Ishikawa (cell line): ENCODE measurements around the gene TSPAN9.

Source experiments
- CEBPB ChIP-seq: IDR thresholded peaks from 2 replicates; pipeline ENCODE4 v1.6.1; 2012
- CREB1 ChIP-seq: IDR thresholded peaks from 2 replicates; pipeline ENCODE4 v1.6.1; 2012; ENCODE audit warnings: low read depth
- EGR1 ChIP-seq: IDR thresholded peaks from 2 replicates; pipeline ENCODE4 v1.6.1; 2012
- EP300 ChIP-seq: IDR thresholded peaks from 2 replicates; pipeline ENCODE4 v1.6.1; 2012; ENCODE audit warnings: borderline replicate concordance
- FOXM1 ChIP-seq: IDR thresholded peaks from 2 replicates; pipeline ENCODE4 v1.6.1; 2012; ENCODE audit warnings: low read depth, borderline replicate concordance
- NFIC ChIP-seq: IDR thresholded peaks from 2 replicates; pipeline ENCODE4 v1.6.1; 2012
- RAD21 ChIP-seq: IDR thresholded peaks from 2 replicates; pipeline ENCODE4 v1.6.1; 2012; ENCODE audit warnings: low read depth
- TAF1 ChIP-seq: IDR thresholded peaks from 2 replicates; pipeline ENCODE4 v1.6.1; 2012; ENCODE audit warnings: low read depth, mild to moderate bottlenecking
- TCF12 ChIP-seq: IDR thresholded peaks from 2 replicates; pipeline ENCODE4 v1.6.1; 2012; ENCODE audit warnings: low read depth
- TEAD4 ChIP-seq: IDR thresholded peaks from 2 replicates; pipeline ENCODE4 v1.6.1; 2012
- USF1 ChIP-seq: IDR thresholded peaks from 2 replicates; pipeline ENCODE4 v1.6.1; 2012
- YY1 ChIP-seq: IDR thresholded peaks from 2 replicates; pipeline ENCODE4 v1.6.1; 2012; ENCODE audit warnings: low read depth
- ZBTB7A ChIP-seq: IDR thresholded peaks from 2 replicates; pipeline ENCODE4 v1.6.1; 2012; ENCODE audit warnings: low read depth
- TF ChIP-seq, protein P1 (sequence below): IDR thresholded peaks from 2 replicates; pipeline ENCODE4 v1.6.1; 2012; ENCODE audit warnings: low read depth, mild to moderate bottlenecking
- TF ChIP-seq, protein P2 (sequence below): IDR thresholded peaks from 2 replicates; pipeline ENCODE4 v1.6.1; 2012

TSPAN9 gene

GRCh38 chr12:3192221-3192620 lies 115.0 kb downstream of the TSPAN9 start:
- no peak for TF ChIP-seq CEBPB

- TF ChIP-seq EGR1 (no peak), CREB1 (no peak), EP300 (no peak), NFIC (no peak), TCF12 (no peak)
Observed at GRCh38 chr12:3193131-3193530, 116.0 kb downstream of the TSPAN9 start.

- TF ChIP-seq, protein P1, sequence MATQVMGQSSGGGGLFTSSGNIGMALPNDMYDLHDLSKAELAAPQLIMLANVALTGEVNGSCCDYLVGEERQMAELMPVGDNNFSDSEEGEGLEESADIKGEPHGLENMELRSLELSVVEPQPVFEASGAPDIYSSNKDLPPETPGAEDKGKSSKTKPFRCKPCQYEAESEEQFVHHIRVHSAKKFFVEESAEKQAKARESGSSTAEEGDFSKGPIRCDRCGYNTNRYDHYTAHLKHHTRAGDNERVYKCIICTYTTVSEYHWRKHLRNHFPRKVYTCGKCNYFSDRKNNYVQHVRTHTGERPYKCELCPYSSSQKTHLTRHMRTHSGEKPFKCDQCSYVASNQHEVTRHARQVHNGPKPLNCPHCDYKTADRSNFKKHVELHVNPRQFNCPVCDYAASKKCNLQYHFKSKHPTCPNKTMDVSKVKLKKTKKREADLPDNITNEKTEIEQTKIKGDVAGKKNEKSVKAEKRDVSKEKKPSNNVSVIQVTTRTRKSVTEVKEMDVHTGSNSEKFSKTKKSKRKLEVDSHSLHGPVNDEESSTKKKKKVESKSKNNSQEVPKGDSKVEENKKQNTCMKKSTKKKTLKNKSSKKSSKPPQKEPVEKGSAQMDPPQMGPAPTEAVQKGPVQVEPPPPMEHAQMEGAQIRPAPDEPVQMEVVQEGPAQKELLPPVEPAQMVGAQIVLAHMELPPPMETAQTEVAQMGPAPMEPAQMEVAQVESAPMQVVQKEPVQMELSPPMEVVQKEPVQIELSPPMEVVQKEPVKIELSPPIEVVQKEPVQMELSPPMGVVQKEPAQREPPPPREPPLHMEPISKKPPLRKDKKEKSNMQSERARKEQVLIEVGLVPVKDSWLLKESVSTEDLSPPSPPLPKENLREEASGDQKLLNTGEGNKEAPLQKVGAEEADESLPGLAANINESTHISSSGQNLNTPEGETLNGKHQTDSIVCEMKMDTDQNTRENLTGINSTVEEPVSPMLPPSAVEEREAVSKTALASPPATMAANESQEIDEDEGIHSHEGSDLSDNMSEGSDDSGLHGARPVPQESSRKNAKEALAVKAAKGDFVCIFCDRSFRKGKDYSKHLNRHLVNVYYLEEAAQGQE: no peak
- TF ChIP-seq TAF1: no peak
- TF ChIP-seq RAD21: no peak
Observed at GRCh38 chr12:3193755-3194154, 116.6 kb downstream of the TSPAN9 start.

DNA sequence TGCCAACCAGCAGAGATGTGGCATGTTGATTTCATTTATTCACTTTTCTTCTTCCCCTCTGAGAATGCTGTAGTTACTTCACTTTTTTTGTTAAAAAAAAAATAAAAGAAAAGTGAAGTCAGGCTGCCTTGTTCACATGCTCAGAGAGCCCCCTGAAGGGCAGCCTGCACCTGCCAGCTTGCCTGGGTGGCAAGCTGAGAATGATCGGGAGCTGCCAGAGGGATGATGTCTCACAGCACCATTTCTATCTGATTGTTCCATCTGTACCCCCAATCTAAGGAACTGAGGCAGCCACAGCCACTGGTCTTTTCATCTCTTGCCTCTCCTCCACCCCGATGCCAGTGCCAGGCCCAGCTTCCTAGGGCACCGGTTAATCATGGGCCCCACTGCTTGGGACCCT lies 118.2 kb downstream of the TSPAN9 start:
- TF ChIP-seq CEBPB (no peak), NFIC (no peak), FOXM1 (no peak), TAF1 (no peak), TEAD4 (no peak), EGR1 (no peak), USF1 (no peak), TCF12 (no peak)

DNA sequence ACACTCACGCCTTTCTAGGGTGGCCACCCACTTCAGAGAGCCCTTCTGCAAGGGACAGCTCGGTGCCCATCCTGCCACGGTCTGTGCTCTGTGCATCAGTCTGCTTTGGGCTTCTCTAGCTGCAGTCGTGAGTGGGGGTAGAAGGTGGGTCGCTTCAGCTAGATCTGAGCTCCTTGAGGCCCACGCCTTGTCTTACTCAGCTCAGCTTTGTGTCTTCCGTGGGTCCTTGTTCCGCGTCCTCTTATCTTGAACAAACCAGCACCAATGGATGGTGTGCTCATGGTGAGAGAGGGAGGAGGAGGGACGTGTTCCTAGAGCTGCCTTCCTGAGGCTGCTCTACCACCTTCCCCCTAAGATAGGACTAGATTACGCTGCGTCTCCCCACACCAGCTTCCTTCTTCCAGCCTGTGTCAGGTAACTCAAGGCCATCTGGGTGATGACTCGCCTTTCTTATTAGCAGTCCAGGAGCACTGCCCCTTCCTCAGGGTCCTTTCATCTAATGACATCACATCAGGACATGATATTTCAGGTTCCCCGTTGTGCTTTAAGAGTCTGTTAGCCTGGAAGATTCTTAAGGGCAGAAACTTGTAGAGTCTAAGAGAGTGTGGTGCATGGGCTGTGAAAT lies 118.8 kb downstream of the TSPAN9 start:
- TF ChIP-seq, protein P2, sequence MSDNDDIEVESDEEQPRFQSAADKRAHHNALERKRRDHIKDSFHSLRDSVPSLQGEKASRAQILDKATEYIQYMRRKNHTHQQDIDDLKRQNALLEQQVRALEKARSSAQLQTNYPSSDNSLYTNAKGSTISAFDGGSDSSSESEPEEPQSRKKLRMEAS: no peak
- no peak for TF ChIP-seq EP300
- no peak for TF ChIP-seq CREB1
- TF ChIP-seq ZBTB7A: no peak

DNA sequence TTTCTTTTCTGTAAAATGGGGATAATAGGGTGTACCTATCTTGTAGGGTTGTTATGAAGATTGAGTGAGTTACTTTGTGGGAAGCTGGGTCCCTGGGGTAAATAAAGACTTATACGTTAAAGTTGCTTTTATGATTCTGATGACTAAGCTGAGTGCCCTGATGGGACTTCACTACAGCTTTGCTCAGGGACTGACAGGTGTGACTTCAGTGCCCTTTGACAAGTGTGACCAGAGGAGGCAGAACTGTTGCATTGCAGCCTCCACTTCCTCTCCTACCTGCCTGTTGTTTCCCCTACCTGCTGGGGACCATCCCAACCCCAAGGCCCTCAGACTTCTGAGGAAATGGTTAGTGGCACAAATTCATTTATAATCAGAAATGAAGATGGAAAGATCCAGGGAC lies 119.3 kb downstream of the TSPAN9 start:
- no peak for TF ChIP-seq TCF12
- no peak for TF ChIP-seq USF1
- TF ChIP-seq FOXM1: no peak
- TF ChIP-seq, protein P2: no peak
- no peak for TF ChIP-seq RAD21
- TF ChIP-seq TAF1: no peak
- no peak for TF ChIP-seq NFIC
- TF ChIP-seq YY1: no peak
- TF ChIP-seq EGR1: no peak
- no peak for TF ChIP-seq CEBPB
- TF ChIP-seq TEAD4: no peak
- no peak for TF ChIP-seq ZBTB7A
- no peak for TF ChIP-seq CREB1
- TF ChIP-seq, protein P1: no peak
- no peak for TF ChIP-seq EP300

- TF ChIP-seq TEAD4 (no peak), EGR1 (no peak), RAD21 (no peak), NFIC (no peak), CREB1 (no peak), TCF12 (no peak), YY1 (no peak), TAF1 (no peak), ZBTB7A (no peak), FOXM1 (no peak)
- TF ChIP-seq, protein P2: no peak
- TF ChIP-seq, protein P1: no peak
Observed at GRCh38 chr12:3197131-3197818, 120.1 kb downstream of the TSPAN9 start.
